Keratinocyte (primary cell): ENCODE data around the gene TTLL5. TPM values are rescaled to one million over a fixed set of nuclear protein-coding genes. Genes with fewer than 3 reads are reported as not detected.

Experiments
- DNase-seq: peaks from one replicate; pipeline ENCODE4 v3.0.0-alpha.2; 2011; ENCODE audit warnings: low read depth, missing footprints, low spot score
- FAIRE-seq: peaks from 2 replicates; lab custom pipeline; 2011; peaks lifted over from hg19 to GRCh38; lab: Jason Lieb, UNC
- H2AFZ ChIP-seq: 2 replicates; pipeline ENCODE4 v1.6.0; 2012; ENCODE audit warnings: low read length, control low read depth, inconsistent platforms; ENCODE audit not compliant: control insufficient read depth
- H3K27ac ChIP-seq: 2 replicates; pipeline ENCODE4 v1.5.1; 2011; ENCODE audit warnings: low read length; ENCODE audit not compliant: control insufficient read depth, insufficient read depth
- H3K27me3 ChIP-seq: 3 replicates; pipeline ENCODE4 v1.6.0; 2011; ENCODE audit warnings: low read length; ENCODE audit not compliant: control insufficient read depth, insufficient read depth; ENCODE audit errors: extremely low read depth
- H3K36me3 ChIP-seq, 2 experiments: 2 replicates in 1 of 2; 3 replicates in 1 of 2; pipeline ENCODE4 v1.5.1; 2011; ENCODE audit warnings: low read length in 2 of 2, mild to moderate bottlenecking in 1 of 2; ENCODE audit not compliant: control insufficient read depth in 2 of 2, insufficient read depth in 2 of 2; ENCODE audit errors: extremely low read depth in 1 of 2
- H3K4me1 ChIP-seq: 3 replicates; pipeline ENCODE4 v1.5.1; 2011; ENCODE audit warnings: low read length; ENCODE audit not compliant: control insufficient read depth, insufficient read depth; ENCODE audit errors: extremely low read depth
- H3K4me2 ChIP-seq: 3 replicates; pipeline ENCODE4 v1.6.0; 2011; ENCODE audit warnings: low read depth, low read length; ENCODE audit not compliant: control insufficient read depth, insufficient read depth; ENCODE audit errors: extremely low read depth
- H3K4me3 ChIP-seq, 3 experiments: fragments of 200-600 bp in 1 of 3; sonication (generic) in 1 of 3; 2 replicates in 2 of 3; 3 replicates in 1 of 3; pipeline ENCODE4 v1.5.1; 2011 to 2016; ENCODE audit warnings: low read length in 3 of 3, mild to moderate bottlenecking in 3 of 3, control low read depth in 2 of 3, inconsistent platforms in 1 of 3, low read depth in 1 of 3, mixed read lengths in 1 of 3, mixed run types in 1 of 3, moderate library complexity in 1 of 3; ENCODE audit not compliant: control insufficient read depth in 2 of 3, insufficient read depth in 2 of 3; ENCODE audit errors: extremely low read depth in 1 of 3
- H3K79me2 ChIP-seq: 2 replicates; pipeline ENCODE4 v1.6.0; 2012; ENCODE audit warnings: low read length; ENCODE audit not compliant: control insufficient read depth, insufficient read depth
- H3K9ac ChIP-seq: 3 replicates; pipeline ENCODE4 v1.6.0; 2011; ENCODE audit warnings: low read length; ENCODE audit not compliant: control insufficient read depth, insufficient read depth; ENCODE audit errors: extremely low read depth
- H3K9me1 ChIP-seq: 3 replicates; pipeline ENCODE4 v1.6.0; 2011; ENCODE audit warnings: low read length; ENCODE audit not compliant: control insufficient read depth, insufficient read depth; ENCODE audit errors: extremely low read depth
- H3K9me3 ChIP-seq: 2 replicates; pipeline ENCODE4 v1.5.1; 2012; ENCODE audit warnings: low read depth, low read length; ENCODE audit not compliant: control insufficient read depth
- H4K20me1 ChIP-seq: 3 replicates; pipeline ENCODE4 v1.6.0; 2011; ENCODE audit warnings: low read length; ENCODE audit not compliant: control insufficient read depth, insufficient read depth; ENCODE audit errors: extremely low read depth
- EZH2 ChIP-seq: IDR thresholded peaks from one replicate; pipeline ENCODE4 v1.6.1; 2012; ENCODE audit warnings: inconsistent platforms, mild to moderate bottlenecking, low read length, moderate library complexity
- dilution Hi-C: fragments of 300-500 bp; cut with MboI; formaldehyde crosslinking; loops from one replicate; pipeline ENCODE4 v1.7.0; 2020; ENCODE audit warnings: low sequenced_read_pairs; ENCODE audit not compliant: extremely low pct_ligation_motif_present
- polyA plus RNA-seq, 5 experiments: library from polyadenylated mRNA; depleted of rRNA in 3 of 5; stranded (reverse) in 3 of 5; stranded (forward) in 1 of 5; unstranded in 1 of 5; fragments of >200 nt; gene quantifications; 1 replicate in 1 of 5; 2 replicates in 3 of 5; 3 replicates in 1 of 5; pipeline versions ENCODE4 v1.2.1 to v1.2.3, GENCODE V29; 2011 to 2012; ENCODE audit warnings: missing spikeins in 2 of 5, low read depth in 1 of 5, low replicate concordance in 1 of 5
- TF ChIP-seq, protein P1 (sequence below), 3 experiments: IDR thresholded peaks in 1 of 3; conservative IDR thresholded peaks in 1 of 3; optimal IDR thresholded peaks in 1 of 3; 2 replicates in 2 of 3; 3 replicates in 1 of 3; pipeline versions ENCODE3 to v1.5.1; 2011; ENCODE audit warnings: low read length in 3 of 3, mild to moderate bottlenecking in 3 of 3, moderate library complexity in 2 of 3, control low read depth in 1 of 3, inconsistent platforms in 1 of 3; ENCODE audit not compliant: insufficient read depth in 2 of 3; ENCODE audit errors: extremely low read depth in 1 of 3

Gene TTLL5
- polyA plus RNA-seq, 1 donor (not counting 4 experiments of a cell fraction or from before 2014, with no cell fraction given) = 20.7 TPM

DNA sequence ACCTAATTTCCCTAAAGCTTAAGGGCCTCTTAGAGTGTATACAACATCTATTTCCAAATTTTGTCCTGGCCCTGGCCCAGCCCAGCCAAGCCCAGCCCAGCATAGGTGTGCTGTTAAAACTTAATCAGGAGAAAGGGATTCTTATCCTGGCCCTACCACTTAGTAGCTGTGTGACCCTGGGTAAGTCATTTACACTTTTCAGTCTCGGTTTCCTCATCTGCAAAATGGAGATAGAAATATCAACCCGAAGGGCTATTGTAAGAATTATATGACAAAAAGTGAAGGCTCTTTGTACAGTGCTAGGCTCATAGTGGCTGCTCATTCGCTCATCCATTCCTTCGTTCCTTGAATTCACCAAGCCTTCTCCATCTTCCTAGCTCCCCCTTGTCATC is 812 bp upstream of the TTLL5 start:
- TF ChIP-seq, protein P1, sequence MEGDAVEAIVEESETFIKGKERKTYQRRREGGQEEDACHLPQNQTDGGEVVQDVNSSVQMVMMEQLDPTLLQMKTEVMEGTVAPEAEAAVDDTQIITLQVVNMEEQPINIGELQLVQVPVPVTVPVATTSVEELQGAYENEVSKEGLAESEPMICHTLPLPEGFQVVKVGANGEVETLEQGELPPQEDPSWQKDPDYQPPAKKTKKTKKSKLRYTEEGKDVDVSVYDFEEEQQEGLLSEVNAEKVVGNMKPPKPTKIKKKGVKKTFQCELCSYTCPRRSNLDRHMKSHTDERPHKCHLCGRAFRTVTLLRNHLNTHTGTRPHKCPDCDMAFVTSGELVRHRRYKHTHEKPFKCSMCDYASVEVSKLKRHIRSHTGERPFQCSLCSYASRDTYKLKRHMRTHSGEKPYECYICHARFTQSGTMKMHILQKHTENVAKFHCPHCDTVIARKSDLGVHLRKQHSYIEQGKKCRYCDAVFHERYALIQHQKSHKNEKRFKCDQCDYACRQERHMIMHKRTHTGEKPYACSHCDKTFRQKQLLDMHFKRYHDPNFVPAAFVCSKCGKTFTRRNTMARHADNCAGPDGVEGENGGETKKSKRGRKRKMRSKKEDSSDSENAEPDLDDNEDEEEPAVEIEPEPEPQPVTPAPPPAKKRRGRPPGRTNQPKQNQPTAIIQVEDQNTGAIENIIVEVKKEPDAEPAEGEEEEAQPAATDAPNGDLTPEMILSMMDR (optimal IDR thresholded peaks at IDR 0.05 in 1 of 3, IDR thresholded peaks at IDR 0.05 in 1 of 3, conservative IDR thresholded peaks at IDR 0.05 in 1 of 3; ENCODE audit: extremely low read depth in 1 of 3, insufficient read depth in 2 of 3, low read length in 3 of 3) = no peak
- TF ChIP-seq EZH2 = no peak
- Histone ChIP-seq H3K4me1 (peaks cover 14% of the 10 kb centered on the region), H4K20me1 (no peaks in the 10 kb centered on the region), H3K9me1 (no peaks in the 10 kb centered on the region), H3K79me2 (peaks cover 39% of the 10 kb centered on the region), H3K4me2 (peak overlapping the region; percentile 93), H3K9me3 (no peaks in the 10 kb centered on the region), H2AFZ (peak overlapping the region; percentile 75), H3K9ac (peak overlapping the region; percentile 88), H3K27ac (peak overlapping the region; percentile 63), H3K36me3 (peaks cover under 1 to 12% of the 10 kb centered on the region in 2 experiments), H3K4me3 (peak overlapping the region; percentile 69 to 97 (median 93)), H3K27me3 (no peaks in the 10 kb centered on the region)
- DNase-seq (no peak), FAIRE-seq (peak; percentile 39)
- dilution Hi-C loops = no loop called here

DNA sequence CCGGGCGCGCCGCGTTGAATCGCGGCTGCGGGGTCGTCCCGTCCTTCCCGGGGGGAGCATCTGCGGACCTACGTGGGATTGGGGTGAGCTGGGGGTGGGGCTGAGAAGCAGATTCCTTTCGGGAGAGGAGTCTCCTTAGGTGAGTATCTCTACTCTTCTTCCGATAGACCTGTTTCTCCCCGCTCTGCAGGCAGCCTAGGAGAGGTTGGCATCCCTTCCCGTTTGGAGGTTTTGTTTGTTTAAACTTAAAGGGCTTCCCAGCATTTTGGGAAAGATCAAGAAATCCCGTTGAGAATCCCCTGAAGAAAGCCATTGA is 411 bp downstream of the TTLL5 start:
- dilution Hi-C loops = no loop called here
- H3K4me3 ChIP-seq = peak overlapping the region; percentile 69 to 97 (median 93)
- no peak for TF ChIP-seq EZH2
- TF ChIP-seq, protein P1 (optimal IDR thresholded peaks at IDR 0.05 in 1 of 3, IDR thresholded peaks at IDR 0.05 in 1 of 3, conservative IDR thresholded peaks at IDR 0.05 in 1 of 3; ENCODE audit: extremely low read depth in 1 of 3, insufficient read depth in 2 of 3, low read length in 3 of 3) = no peak
- DNase-seq = no peak
- no peaks in the 10 kb centered on the region for H3K9me1 ChIP-seq
- H3K4me1 ChIP-seq = peaks cover 14% of the 10 kb centered on the region
- no peaks in the 10 kb centered on the region for H3K9me3 ChIP-seq
- peaks cover 39% of the 10 kb centered on the region for H3K79me2 ChIP-seq
- H3K27ac ChIP-seq = peak overlapping the region; percentile 63
- peaks cover 0 to 10% of the 10 kb centered on the region in 2 experiments for H3K36me3 ChIP-seq
- H3K4me2 ChIP-seq = peak overlapping the region; percentile 88
- H3K9ac ChIP-seq = peak overlapping the region; percentile 88
- no peaks in the 10 kb centered on the region for H3K27me3 ChIP-seq
- FAIRE-seq = no peak
- H2AFZ ChIP-seq = peak overlapping the region; percentile 95
- no peaks in the 10 kb centered on the region for H4K20me1 ChIP-seq
